Endothelial cell of umbilical vein (primary cell): Measurements from ENCODE around the gene OSGEP. TPM values are rescaled to one million over a fixed set of nuclear protein-coding genes. Genes with fewer than 3 reads are reported as not detected.

ENCODE experiments used
- BruUV-seq: library from RNA; stranded (reverse); fragments of 400-500 nt; replicated peaks from 2 replicates; lab custom pipeline; 2021; lab: Mats Ljungman, UMichigan
- CTCF ChIA-PET: fragments of 300-600, 350-600 bp; sonication (Branson Sonifier 250); formaldehyde crosslinking; loops from one replicate; lab custom pipeline; 2021; ENCODE audit warnings: antibody characterized with exemption, inconsistent platforms; lab: Charles Lee
- POLR2A ChIA-PET: fragments of 300-600, 350-600 bp; sonication (Branson Sonifier 250); formaldehyde crosslinking; loops from one replicate; lab custom pipeline; 2021; ENCODE audit warnings: antibody characterized with exemption, inconsistent platforms; lab: Charles Lee
- DNase-seq: peaks from one replicate; pipeline ENCODE4 v3.0.0-alpha.2; 2011; ENCODE audit warnings: low read depth, low spot score
- FAIRE-seq: peaks from 2 replicates; lab custom pipeline; 2011; peaks lifted over from hg19 to GRCh38; lab: Jason Lieb, UNC
- H2AFZ ChIP-seq: 2 replicates; pipeline ENCODE4 v1.6.0; 2012; ENCODE audit warnings: low read depth, low read length, control low read depth, inconsistent platforms
- H3K27ac ChIP-seq: 2 replicates; pipeline ENCODE4 v1.5.1; 2011; ENCODE audit warnings: low read depth, mild to moderate bottlenecking, control low read depth, low read length, moderate library complexity; ENCODE audit not compliant: insufficient read depth
- H3K27me3 ChIP-seq, 2 experiments: 2 replicates each; pipeline versions ENCODE4 v1.6.0 to v1.6.1; 2011; ENCODE audit warnings: low read length in 2 of 2, mixed read lengths in 1 of 2; ENCODE audit not compliant: control insufficient read depth in 2 of 2, insufficient read depth in 2 of 2
- H3K36me3 ChIP-seq, 2 experiments: 2 replicates in 1 of 2; 3 replicates in 1 of 2; pipeline ENCODE4 v1.5.1; 2011; ENCODE audit warnings: low read length in 2 of 2, mild to moderate bottlenecking in 1 of 2, moderate library complexity in 1 of 2; ENCODE audit not compliant: control insufficient read depth in 2 of 2, insufficient read depth in 2 of 2; ENCODE audit errors: extremely low read depth in 1 of 2
- H3K4me1 ChIP-seq: 3 replicates; pipeline ENCODE4 v1.5.1; 2011; ENCODE audit warnings: mild to moderate bottlenecking, low read length; ENCODE audit not compliant: control insufficient read depth, insufficient read depth; ENCODE audit errors: extremely low read depth
- H3K4me2 ChIP-seq: 2 replicates; pipeline ENCODE4 v1.6.1; 2011; ENCODE audit warnings: low read length, control low read depth, mixed read lengths; ENCODE audit not compliant: insufficient read depth
- H3K4me3 ChIP-seq, 3 experiments: fragments of 200-600 bp in 1 of 3; sonication (generic), shearing (Covaris generic) in 1 of 3; replicated peaks in 1 of 3; 2 replicates each; pipeline ENCODE4 v1.5.1; 2011 to 2016; ENCODE audit warnings: control low read depth in 3 of 3, low read length in 3 of 3, mild to moderate bottlenecking in 2 of 3, inconsistent platforms in 1 of 3, low read depth in 1 of 3, moderate library complexity in 1 of 3; ENCODE audit not compliant: insufficient read depth in 1 of 3
- H3K79me2 ChIP-seq: 2 replicates; pipeline ENCODE4 v1.6.0; 2012; ENCODE audit warnings: low read length, inconsistent platforms; ENCODE audit not compliant: control insufficient read depth, insufficient read depth
- H3K9ac ChIP-seq: replicated peaks from 2 replicates; pipeline ENCODE3; 2011; ENCODE audit warnings: low read length, control low read depth; ENCODE audit not compliant: insufficient read depth; ENCODE audit errors: extremely low read depth
- H3K9me1 ChIP-seq: replicated peaks from 3 replicates; pipeline ENCODE4 v1.6.0; 2011; ENCODE audit warnings: mild to moderate bottlenecking, low read length; ENCODE audit not compliant: control insufficient read depth, insufficient read depth; ENCODE audit errors: extremely low read depth
- H3K9me3 ChIP-seq: replicated peaks from 2 replicates; pipeline ENCODE4 v1.5.1; 2012; ENCODE audit warnings: low read length, inconsistent platforms; ENCODE audit not compliant: control insufficient read depth, insufficient read depth
- H4K20me1 ChIP-seq: replicated peaks from 2 replicates; pipeline ENCODE3; 2011; ENCODE audit warnings: mild to moderate bottlenecking, low read length; ENCODE audit not compliant: control insufficient read depth, insufficient read depth; ENCODE audit errors: extremely low read depth
- CTCF ChIP-seq, 2 donors: IDR thresholded peaks; 1 replicate in 1 of 2; 2 replicates in 1 of 2; pipeline ENCODE4 v1.5.1; 2011; ENCODE audit warnings: low read length in 2 of 2, mild to moderate bottlenecking in 2 of 2, moderate library complexity in 2 of 2, control low read depth in 1 of 2, inconsistent platforms in 1 of 2, low read depth in 1 of 2; ENCODE audit not compliant: insufficient read depth in 1 of 2; ENCODE audit errors: extremely low read depth in 1 of 2
- EZH2 ChIP-seq: IDR thresholded peaks from 2 replicates; pipeline ENCODE4 v1.6.1; 2012; ENCODE audit warnings: borderline replicate concordance, low read depth, mild to moderate bottlenecking, moderate library complexity, low read length, inconsistent platforms; ENCODE audit not compliant: severe bottlenecking
- FOS ChIP-seq: IDR thresholded peaks from 2 replicates; pipeline ENCODE4 v1.6.1; 2011; ENCODE audit warnings: mild to moderate bottlenecking, low read length, moderate library complexity, borderline replicate concordance; ENCODE audit not compliant: insufficient read depth
- GATA2 ChIP-seq: IDR thresholded peaks from 2 replicates; pipeline ENCODE4 v1.7.0; 2011; ENCODE audit warnings: low read depth, mild to moderate bottlenecking, moderate library complexity, mixed read lengths, low read length; ENCODE audit not compliant: insufficient read length, insufficient read depth
- JUN ChIP-seq: IDR thresholded peaks from 2 replicates; pipeline ENCODE4 v1.6.1; 2011; ENCODE audit warnings: borderline replicate concordance, low read depth; ENCODE audit not compliant: insufficient read length, insufficient read depth
- MAX ChIP-seq: IDR thresholded peaks from 2 replicates; pipeline ENCODE4 v1.6.1; 2011; ENCODE audit not compliant: insufficient read depth, insufficient read length
- MYC ChIP-seq: IDR thresholded peaks from one replicate; pipeline ENCODE4 v1.6.1; 2011; ENCODE audit warnings: mild to moderate bottlenecking, low read depth, low read length
- POLR2A ChIP-seq: IDR thresholded peaks from 2 replicates; pipeline ENCODE4 v1.6.1; 2012; ENCODE audit warnings: low read depth, mild to moderate bottlenecking, control low read depth, low read length
- POLR2AphosphoS5 ChIP-seq: IDR thresholded peaks from 2 replicates; pipeline ENCODE4 v1.6.1; 2012; ENCODE audit warnings: low read depth, mild to moderate bottlenecking, control low read depth, low read length, moderate library complexity; ENCODE audit not compliant: insufficient read depth
- dilution Hi-C: fragments of 300-500 bp; cut with MboI; formaldehyde crosslinking; loops from one replicate; pipeline ENCODE4 v1.15.0; 2019; ENCODE audit warnings: low sequenced_read_pairs; ENCODE audit not compliant: extremely low pct_ligation_motif_present
- intact Hi-C: fragments of 100-400 bp; cut with micrococcal nuclease; formaldehyde crosslinking; loops from one replicate; pipeline ENCODE4 v1.10.0; 2022
- polyA plus RNA-seq, 4 experiments: library from polyadenylated mRNA; depleted of rRNA in 3 of 4; stranded (reverse) in 3 of 4; unstranded in 1 of 4; fragments of >200 nt; gene quantifications; 2 replicates each; pipeline versions ENCODE4 v1.2.1 to v1.2.3, GENCODE V29; 2011 to 2012; ENCODE audit warnings: missing spikeins in 1 of 4
- total RNA-seq: library from RNA; stranded (reverse); gene quantifications from 2 replicates; pipeline ENCODE4 v1.2.3, GENCODE V29; 2021

OSGEP gene
- total and polyA plus RNA-seq, 2 donors (not counting 3 experiments of a cell fraction or from before 2014, with no cell fraction given), result 41.8 to 100 TPM

GRCh38 chr14:20403521-20403920 lies 51.1 kb downstream of the OSGEP start:
- no peak for DNase-seq
- peaks cover 14% of the 10 kb centered on the region for H3K4me1 ChIP-seq
- TF ChIP-seq POLR2AphosphoS5 (no peak), EZH2 (no peak), CTCF (IDR thresholded peaks at IDR 0.05; ENCODE audit: extremely low read depth in 1 of 2, insufficient read depth in 1 of 2, low read depth in 1 of 2, low read length in 2 of 2) (no peak), GATA2 (no peak), JUN (no peak), POLR2A (no peak), MYC (no peak), FOS (no peak), MAX (no peak)
- dilution Hi-C loops (no loop called here), intact Hi-C loops (no loop called here)
- FAIRE-seq, result no peak
- no peaks in the 10 kb centered on the region for H4K20me1 ChIP-seq
- H3K9me3 ChIP-seq, result no peaks in the 10 kb centered on the region
- no peak overlapping the region for H3K4me2 ChIP-seq
- no peak overlapping the region for H2AFZ ChIP-seq
- no TSS peak for BruUV-seq
- no peaks in the 10 kb centered on the region for H3K9me1 ChIP-seq
- H3K36me3 ChIP-seq, result peaks cover 6 to 30% of the 10 kb centered on the region in 2 experiments
- no peak overlapping the region for H3K27ac ChIP-seq
- ChIA-PET POLR2A (no interaction called here), CTCF (interaction anchor here (0.6 to 1.5 kb wide), 3 partner anchors 9 to 12 kb away, joined by 3 to 4 read pairs (median 4); partner anchors contain the start of gene TEP1)
- no peak overlapping the region for H3K4me3 ChIP-seq
- H3K9ac ChIP-seq, result no peak overlapping the region
- no peaks in the 10 kb centered on the region for H3K27me3 ChIP-seq
- H3K79me2 ChIP-seq, result no peaks in the 10 kb centered on the region
